ENCODE data around the gene FBXO31. TPM values are rescaled to one million over a fixed set of nuclear protein-coding genes. Genes with fewer than 3 reads are reported as not detected.

The FBXO31 gene
- total and polyA plus RNA-seq, 2 of the 8 experiments (the other 6 are each of a cell fraction or from before 2014, with no cell fraction given), result 8.3 to 21.6 TPM

GRCh38 chr16:87368029-87368770, 15.4 kb downstream of the FBXO31 start:
- H4K5ac ChIP-seq (ENCODE audit: insufficient read length, low read depth, low read length), result no peak overlapping the region
- H3K9ac ChIP-seq (replicated peaks in 1 of 4; ENCODE audit: extremely low read depth in 1 of 4, low read depth in 3 of 4, low read length in 3 of 4), result no peak overlapping the region
- H3K36me3 ChIP-seq (ENCODE audit: control insufficient read depth in 2 of 4, insufficient read depth in 4 of 4, low read length in 3 of 4), result no peaks in the 10 kb centered on the region
- no peak overlapping the region for H3K56ac ChIP-seq (replicated peaks; ENCODE audit: insufficient read length, low read depth, low read length)
- no peak overlapping the region for H2BK5ac ChIP-seq (ENCODE audit: low read depth, low read length)
- FAIRE-seq (no peak), DNase-seq (ENCODE audit: low read depth in 1 of 2, low spot score in 2 of 2) (no peak)
- H2BK12ac ChIP-seq (ENCODE audit: low read depth, low read length), result no peak overlapping the region
- H2AK5ac ChIP-seq (ENCODE audit: low read depth, low read length), result no peak overlapping the region
- H3K14ac ChIP-seq (ENCODE audit: insufficient read length), result no peak overlapping the region
- 96% methylated on average over 5 of the region's 5 CpGs; no CpG with 5 or more reads in 1 of the 2 experiments for WGBS, 2 experiments (ENCODE audit: extremely low coverage in 1 of 2, insufficient coverage in 1 of 2, insufficient read length in 1 of 2, insufficient replicate concordance in 2 of 2, low coverage in 1 of 2, low lambda C conversion rate in 2 of 2, missing lambda C conversion rate in 1 of 2)
- H3K9me3 ChIP-seq (ENCODE audit: insufficient read depth in 2 of 2, low read depth in 1 of 2, low read length in 1 of 2), result no peaks in the 10 kb centered on the region
- no peak overlapping the region for H3K23ac ChIP-seq (ENCODE audit: insufficient read length)
- H4K91ac ChIP-seq (replicated peaks; ENCODE audit: insufficient read length, low read length), result no peak overlapping the region
- no peak overlapping the region for H3K4me2 ChIP-seq (ENCODE audit: insufficient read depth in 1 of 2, low read depth in 2 of 2, low read length in 2 of 2)
- H3K23me2 ChIP-seq (ENCODE audit: low read depth, low read length), result no peaks in the 10 kb centered on the region
- no peak overlapping the region for H3K27ac ChIP-seq (ENCODE audit: low read depth, low read length)
- H4K8ac ChIP-seq (ENCODE audit: extremely low read depth, insufficient read depth, low read length), result no peak overlapping the region
- no peak overlapping the region for H3K4me3 ChIP-seq (ENCODE audit: extremely low read depth in 1 of 4, insufficient read depth in 2 of 4, low read depth in 3 of 4, low read length in 4 of 4)
- POLR2A ChIA-PET (ENCODE audit: partially characterized antibody), result no interaction called here
- H3K4ac ChIP-seq (replicated peaks; ENCODE audit: insufficient read length, low read depth, low read length), result no peak overlapping the region
- no peak overlapping the region for H2BK20ac ChIP-seq (ENCODE audit: low read length)
- peaks cover 4 to 17% of the 10 kb centered on the region in 2 experiments for H4K20me1 ChIP-seq (replicated peaks in 1 of 2; ENCODE audit: control insufficient read depth in 1 of 2, insufficient read depth in 2 of 2, low read length in 2 of 2)
- H2BK120ac ChIP-seq (replicated peaks; ENCODE audit: low read depth, low read length), result no peak overlapping the region
- no peak overlapping the region for H2BK15ac ChIP-seq (ENCODE audit: low read length)
- H2AFZ ChIP-seq (ENCODE audit: low read length), result no peak overlapping the region
- peaks cover 9% of the 10 kb centered on the region for H3K79me1 ChIP-seq (ENCODE audit: low read depth, low read length)
- no peaks in the 10 kb centered on the region for H3K27me3 ChIP-seq (replicated peaks in 1 of 4; ENCODE audit: control insufficient read depth in 3 of 4, extremely low read depth in 1 of 4, insufficient read depth in 3 of 4, low read length in 3 of 4)
- peaks cover 0 to 12% (median 0%) of the 10 kb centered on the region in 4 experiments; a peak in 3 of 7 replicates for H3K4me1 ChIP-seq (replicated peaks in 1 of 4; ENCODE audit: control insufficient read depth in 3 of 4, insufficient read depth in 4 of 4, low read length in 3 of 4)
- no peak overlapping the region for H3K18ac ChIP-seq (ENCODE audit: extremely low read depth, low read length)
- peaks cover 0 to 33% of the 10 kb centered on the region in 2 experiments; a peak in 1 of 4 replicates for H3K79me2 ChIP-seq (ENCODE audit: control insufficient read depth in 1 of 2, insufficient read depth in 2 of 2, low read length in 2 of 2)
- CTCF ChIA-PET (ENCODE audit: partially characterized antibody), result interaction anchor here (1.0 kb wide), 1 partner anchor 20 kb away, joined by 3 read pairs; no protein-coding TSS in a partner anchor
- no peak for TF ChIP-seq ATF3 (IDR thresholded peaks at IDR 0.05; ENCODE audit: insufficient read depth, low read depth, low read length)
- TF ChIP-seq EZH2 (IDR thresholded peaks at IDR 0.05; ENCODE audit: low read depth, low read length, severe bottlenecking), result no peak
- no peak for TF ChIP-seq BCL11A (IDR thresholded peaks at IDR 0.05; ENCODE audit: low read depth in 2 of 2, low read length in 2 of 2)
- TF ChIP-seq RBBP5 (IDR thresholded peaks at IDR 0.05; ENCODE audit: borderline replicate concordance, low read depth, low read length), result no peak
- TF ChIP-seq CEBPB (IDR thresholded peaks at IDR 0.05; ENCODE audit: low read depth, low read length), result no peak
- TF ChIP-seq POU5F1 (IDR thresholded peaks at IDR 0.05; ENCODE audit: low read depth, low read length), result no peak
- no peak for TF ChIP-seq MAFK (IDR thresholded peaks at IDR 0.05; ENCODE audit: low read depth, low read length)
- no peak for TF ChIP-seq RFX5 (IDR thresholded peaks at IDR 0.05; ENCODE audit: borderline replicate concordance, low read depth, low read length)
- TF ChIP-seq NRF1 (IDR thresholded peaks at IDR 0.05; ENCODE audit: low read depth, low read length), result no peak
- no peak for TF ChIP-seq SRF (IDR thresholded peaks at IDR 0.05; ENCODE audit: low read depth, low read length)
- TF ChIP-seq SIX5 (IDR thresholded peaks at IDR 0.05; ENCODE audit: low read depth, low read length), result no peak
- no peak for TF ChIP-seq GABPA (IDR thresholded peaks at IDR 0.05; ENCODE audit: borderline replicate concordance, insufficient read depth, low read length)

Measured in H1 (cell line).